ENCODE measurements around the gene FSTL4. TPM values are rescaled to one million over a fixed set of nuclear protein-coding genes. Genes with fewer than 3 reads are reported as not detected.

Gene FSTL4
- total and polyA plus RNA-seq, 2 experiments from 2014 or later, result 0.47 to 0.74 TPM

DNA sequence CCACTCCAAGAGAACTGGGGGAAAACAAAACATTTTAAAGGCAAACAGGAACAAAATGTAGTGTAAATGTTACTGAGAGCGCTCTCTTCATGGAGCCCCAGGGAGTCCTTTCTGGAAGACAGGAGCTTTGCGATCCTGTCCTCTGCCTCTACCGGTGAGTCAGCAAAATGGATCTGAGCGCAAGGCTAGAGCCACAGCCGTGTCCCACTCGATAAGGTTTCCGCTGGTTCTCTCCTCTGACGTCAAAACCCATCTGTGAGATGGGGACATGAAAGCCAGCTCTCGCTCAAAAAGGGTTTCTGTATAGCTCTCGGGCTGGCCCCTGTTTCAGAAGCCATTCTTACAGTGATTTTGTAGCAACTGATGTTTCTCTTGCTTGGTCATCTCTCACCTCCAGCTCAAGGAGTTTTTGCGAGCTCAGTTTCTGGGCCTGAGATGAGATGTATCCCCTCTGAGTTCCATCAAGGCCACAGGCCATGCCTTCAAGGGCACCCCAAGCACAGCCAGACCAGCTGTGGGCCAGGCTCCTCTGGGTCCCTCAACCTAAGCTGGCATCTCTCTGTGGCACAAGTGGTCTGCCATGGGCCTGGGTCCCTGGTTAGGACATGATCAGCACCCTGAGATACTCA, 101.6 kb downstream of the FSTL4 start:
- H3K4me1 ChIP-seq (ENCODE audit: insufficient read depth), result no peaks in the 10 kb centered on the region
- H3K36me3 ChIP-seq (replicated peaks; ENCODE audit: insufficient read depth, low read depth), result no peaks in the 10 kb centered on the region
- H3K9me2 ChIP-seq (replicated peaks; ENCODE audit: insufficient read depth), result no peaks in the 10 kb centered on the region
- no peaks in the 10 kb centered on the region for H3K9me3 ChIP-seq (ENCODE audit: low read depth)
- no peak overlapping the region for H3K4me2 ChIP-seq
- H3K4me3 ChIP-seq, result no peak overlapping the region
- no peak for TF ChIP-seq CTCF (IDR thresholded peaks at IDR 0.05; ENCODE audit: poor library complexity)
- H3K79me2 ChIP-seq, result no peaks in the 10 kb centered on the region
- 89% methylated on average over 11 of the region's 11 CpGs for WGBS (ENCODE audit: low lambda C conversion rate, missing lambda C conversion rate)
- DNase-seq (ENCODE audit: low spot score), result no peak
- H2AFZ ChIP-seq, result no peak overlapping the region
- H3K27me3 ChIP-seq, result no peaks in the 10 kb centered on the region
- H3K27ac ChIP-seq, result no peak overlapping the region
- H4K20me1 ChIP-seq (ENCODE audit: insufficient read depth, poor library complexity, severe bottlenecking), result no peaks in the 10 kb centered on the region

DNA sequence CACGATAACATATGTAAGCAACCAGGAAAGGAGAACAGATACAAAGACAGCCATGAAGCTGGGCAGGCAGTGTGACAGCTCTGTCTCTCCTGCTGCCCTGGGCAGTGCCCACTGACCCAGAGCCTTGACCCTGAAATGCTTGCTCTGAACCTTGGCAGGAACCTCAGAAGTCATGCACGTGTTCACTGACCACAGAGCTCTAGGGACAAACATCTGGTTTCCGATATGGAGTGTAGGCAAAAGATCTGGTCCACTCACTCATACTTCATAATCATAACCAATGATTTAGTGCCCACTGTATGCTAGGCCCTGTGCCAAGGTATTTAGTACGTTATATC, 102.6 kb downstream of the FSTL4 start:
- H3K4me2 ChIP-seq, result no peak overlapping the region
- no peaks in the 10 kb centered on the region for H3K27me3 ChIP-seq
- no peaks in the 10 kb centered on the region for H3K9me3 ChIP-seq (ENCODE audit: low read depth)
- no peak overlapping the region for H2AFZ ChIP-seq
- no peak for TF ChIP-seq EZH2 (IDR thresholded peaks at IDR 0.05; ENCODE audit: borderline replicate concordance)
- no peak for TF ChIP-seq EZH2phosphoT487 (IDR thresholded peaks at IDR 0.05; ENCODE audit: low read depth, severe bottlenecking, unreplicated experiment)
- no peak for TF ChIP-seq CTCF (IDR thresholded peaks at IDR 0.05; ENCODE audit: poor library complexity)
- no peaks in the 10 kb centered on the region for H4K20me1 ChIP-seq (ENCODE audit: insufficient read depth, poor library complexity, severe bottlenecking)
- H3K79me2 ChIP-seq, result no peaks in the 10 kb centered on the region
- H3K9me2 ChIP-seq (replicated peaks; ENCODE audit: insufficient read depth), result no peaks in the 10 kb centered on the region
- DNase-seq (ENCODE audit: low spot score), result no peak
- WGBS (ENCODE audit: low lambda C conversion rate, missing lambda C conversion rate), result 70% methylated on average over 4 of the region's 4 CpGs
- no peaks in the 10 kb centered on the region for H3K4me1 ChIP-seq (ENCODE audit: insufficient read depth)
- no peak overlapping the region for H3K27ac ChIP-seq
- no peaks in the 10 kb centered on the region for H3K36me3 ChIP-seq (replicated peaks; ENCODE audit: insufficient read depth, low read depth)
- no peak overlapping the region for H3K4me3 ChIP-seq

GRCh38 chr5:133508845-133509741, 103.2 kb downstream of the FSTL4 start:
- Histone ChIP-seq H3K9me3 (ENCODE audit: low read depth) (no peaks in the 10 kb centered on the region), H3K36me3 (replicated peaks; ENCODE audit: insufficient read depth, low read depth) (no peaks in the 10 kb centered on the region), H3K27me3 (no peaks in the 10 kb centered on the region), H2AFZ (no peak overlapping the region), H3K4me2 (no peak overlapping the region), H3K4me3 (no peak overlapping the region), H4K20me1 (ENCODE audit: insufficient read depth, poor library complexity, severe bottlenecking) (no peaks in the 10 kb centered on the region), H3K4me1 (ENCODE audit: insufficient read depth) (no peaks in the 10 kb centered on the region), H3K9me2 (replicated peaks; ENCODE audit: insufficient read depth) (no peaks in the 10 kb centered on the region), H3K27ac (no peak overlapping the region), H3K79me2 (no peaks in the 10 kb centered on the region)
- DNase-seq (ENCODE audit: low spot score), result no peak
- TF ChIP-seq CTCF (IDR thresholded peaks at IDR 0.05; ENCODE audit: poor library complexity), result no peak
- no peak for TF ChIP-seq EZH2 (IDR thresholded peaks at IDR 0.05; ENCODE audit: borderline replicate concordance)
- no peak for TF ChIP-seq EZH2phosphoT487 (IDR thresholded peaks at IDR 0.05; ENCODE audit: low read depth, severe bottlenecking, unreplicated experiment)
- 80% methylated on average over 3 of the region's 3 CpGs for WGBS (ENCODE audit: low lambda C conversion rate, missing lambda C conversion rate)
